Activated CD8-positive, alpha-beta memory T cell treated with anti-CD3 and anti-CD28 coated beads, Interleukin-2, amount 50 U/mL, for 24 hours (primary cell): ENCODE data around the gene GEMIN7.
A peak's percentile ranks its signal among the peaks of the same experiment; 100 is the strongest.

Source experiments
- DNase-seq: peaks from one replicate; pipeline ENCODE4 v3.0.0-alpha.2; 2020; ENCODE audit errors: extremely low read depth

The GEMIN7 gene

GRCh38 chr19:45061965-45062364 lies 17.1 kb upstream of the GEMIN7 start:
- DNase-seq = no peak

GRCh38 chr19:45063851-45064801 lies 14.9 kb upstream of the GEMIN7 start:
- no peak for DNase-seq

GRCh38 chr19:45066921-45067661 lies 12.0 kb upstream of the GEMIN7 start:
- no peak for DNase-seq

- no peak for DNase-seq
Measured at GRCh38 chr19:45068041-45068440, 11.0 kb upstream of the GEMIN7 start.

- no peak for DNase-seq
Measured at GRCh38 chr19:45069056-45069455, 10.0 kb upstream of the GEMIN7 start.

GRCh38 chr19:45070214-45070613 lies 8.8 kb upstream of the GEMIN7 start:
- DNase-seq = no peak

GRCh38 chr19:45070861-45071544 lies 8.1 kb upstream of the GEMIN7 start:
- DNase-seq = no peak

- no peak for DNase-seq
Measured at GRCh38 chr19:45071545-45071938, 7.5 kb upstream of the GEMIN7 start.

- DNase-seq = no peak
Measured at GRCh38 chr19:45071969-45072790, 6.9 kb upstream of the GEMIN7 start.

GRCh38 chr19:45074744-45075300 lies 4.2 kb upstream of the GEMIN7 start:
- no peak for DNase-seq

GRCh38 chr19:45075301-45076028 lies 3.6 kb upstream of the GEMIN7 start:
- DNase-seq = no peak

GRCh38 chr19:45076029-45076850 lies 2.8 kb upstream of the GEMIN7 start, which contains the start of gene ZNF296:
ZNF296 (minus strand) TSS chr19:45076478; CDS start chr19:45076373, 105 bp downstream.
- DNase-seq = peak; percentile 52

- no peak for DNase-seq
Measured at GRCh38 chr19:45076851-45077730, 2.0 kb upstream of the GEMIN7 start.

GRCh38 chr19:45078390-45079062 lies 534 bp upstream of the GEMIN7 start:
- DNase-seq = no peak

GRCh38 chr19:45079911-45080370 lies 881 bp downstream of the GEMIN7 start:
- DNase-seq = no peak

- DNase-seq = no peak
Measured at GRCh38 chr19:45082170-45082569, 3.1 kb downstream of the GEMIN7 start.

- no peak for DNase-seq
Measured at GRCh38 chr19:45086480-45086879, 7.4 kb downstream of the GEMIN7 start.

- DNase-seq = no peak
Measured at GRCh38 chr19:45087531-45087930, 8.5 kb downstream of the GEMIN7 start.
